PC-3 (cell line): ENCODE data around the gene DKKL1. TPM values are rescaled to one million over a fixed set of nuclear protein-coding genes. Genes with fewer than 3 reads are reported as not detected.

Experiments
- ATAC-seq: fragments of 200-7000 bp; cut with Tn5 transposase; 2 replicates; pipeline ENCODE4 v1.9.1; 2020; ENCODE audit warnings: mild to moderate bottlenecking, moderate library complexity
- BruUV-seq: library from RNA; stranded (reverse); fragments of 400-500 nt; replicated peaks from 2 replicates; lab custom pipeline; 2021; lab: Mats Ljungman, UMichigan
- CTCF ChIA-PET: fragments of 300-600 bp; sonication (Branson Sonifier 250); formaldehyde crosslinking; loops from one replicate; lab custom pipeline; 2022; ENCODE audit warnings: antibody characterized with exemption; lab: Charles Lee
- POLR2A ChIA-PET: fragments of 300-600 bp; sonication (Branson Sonifier 250); formaldehyde crosslinking; loops from one replicate; lab custom pipeline; 2022; ENCODE audit warnings: antibody characterized with exemption; ENCODE audit not compliant: unreplicated experiment; lab: Charles Lee
- DNase-seq: peaks from one replicate; pipeline ENCODE4 v3.0.0-alpha.2; 2015
- H2AFZ ChIP-seq: fragments of 300-600 bp; sonication (generic); 2 replicates; pipeline ENCODE4 v1.6.0; 2016; ENCODE audit warnings: antibody characterized with exemption, low read length
- H3F3A ChIP-seq: fragments of 300-600 bp; sonication (generic); one replicate; pipeline ENCODE4 v1.6.0; 2017; ENCODE audit warnings: antibody characterized with exemption, low read length, control low read depth, mild to moderate bottlenecking; ENCODE audit not compliant: unreplicated experiment
- H3K27ac ChIP-seq: fragments of 300-600 bp; sonication (generic); 2 replicates; pipeline ENCODE4 v1.5.1; 2016; ENCODE audit warnings: mild to moderate bottlenecking, low read length
- H3K27me3 ChIP-seq: fragments of 300-600 bp; sonication (generic); 2 replicates; pipeline ENCODE4 v1.6.1; 2016; ENCODE audit warnings: low read length, mixed read lengths
- H3K36me3 ChIP-seq: fragments of 300-600 bp; sonication (generic); 2 replicates; pipeline ENCODE4 v1.6.1; 2016; ENCODE audit warnings: low read depth, mixed run types, low read length, mixed read lengths
- H3K4me1 ChIP-seq: fragments of 300-600 bp; sonication (generic); 2 replicates; pipeline ENCODE4 v1.5.1; 2016; ENCODE audit warnings: low read length; ENCODE audit not compliant: insufficient read depth
- H3K4me2 ChIP-seq: fragments of 300-600 bp; sonication (generic); 2 replicates; pipeline ENCODE4 v1.6.0; 2016; ENCODE audit warnings: low read length
- H3K4me3 ChIP-seq: fragments of 300-600 bp; sonication (generic); 2 replicates; pipeline ENCODE4 v1.5.1; 2016; ENCODE audit warnings: mild to moderate bottlenecking, low read length, mixed read lengths
- H3K79me2 ChIP-seq: fragments of 300-600 bp; sonication (generic); 2 replicates; pipeline ENCODE4 v1.6.1; 2017; ENCODE audit warnings: low read length, mixed read lengths
- H3K9ac ChIP-seq: fragments of 300-600 bp; sonication (generic); 2 replicates; pipeline ENCODE4 v1.6.0; 2016; ENCODE audit warnings: mild to moderate bottlenecking, low read length
- H3K9me2 ChIP-seq: fragments of 300-600 bp; sonication (generic); replicated peaks from 2 replicates; pipeline ENCODE4 v1.6.1; 2016; ENCODE audit warnings: mixed run types, low read length, mixed read lengths
- H3K9me3 ChIP-seq: fragments of 300-600 bp; sonication (generic); 2 replicates; pipeline ENCODE4 v1.6.1; 2016; ENCODE audit warnings: low read length, mixed read lengths
- H4K20me1 ChIP-seq: fragments of 300-600 bp; sonication (generic); 2 replicates; pipeline ENCODE4 v1.6.1; 2016; ENCODE audit warnings: low read length, mixed read lengths
- CTCF ChIP-seq: fragments of 300-600 bp; sonication (generic); conservative IDR thresholded peaks from 2 replicates; pipeline ENCODE4 v1.5.1; 2017; ENCODE audit warnings: antibody characterized with exemption, low read depth, mild to moderate bottlenecking, low read length
- EZH2 ChIP-seq: fragments of 300-600 bp; sonication (generic); IDR thresholded peaks from one replicate; pipeline ENCODE4 v1.6.1; 2017; ENCODE audit warnings: antibody characterized with exemption, mild to moderate bottlenecking, low read length; ENCODE audit not compliant: unreplicated experiment
- EZH2phosphoT487 ChIP-seq: fragments of 300-600 bp; sonication (generic); IDR thresholded peaks from 2 replicates; pipeline ENCODE4 v1.6.1; 2018; ENCODE audit warnings: mild to moderate bottlenecking, antibody characterized with exemption, low read length, borderline replicate concordance
- intact Hi-C: fragments of 100-400 bp; cut with micrococcal nuclease; formaldehyde crosslinking; loops from 2 replicates; pipeline ENCODE4 v1.9.0; 2023
- total RNA-seq: library from RNA; depleted of rRNA; stranded (reverse); fragments of >200 nt; gene quantifications from 2 replicates; pipeline ENCODE4 v1.2.3, GENCODE V29; 2014

The DKKL1 gene
- total RNA-seq, 1 experiment from 2014 or later: 2.4 TPM

- POLR2A ChIA-PET: no interaction called here
- BruUV-seq: no TSS peak
Observed at GRCh38 chr19:49382639-49383038, 19.0 kb downstream of the DKKL1 start.

GRCh38 chr19:49383599-49383998, 19.9 kb downstream of the DKKL1 start:
- Histone ChIP-seq H3K4me1 (no peaks in the 10 kb centered on the region), H4K20me1 (no peaks in the 10 kb centered on the region), H3K4me2 (no peak overlapping the region), H3K27ac (no peak overlapping the region), H2AFZ (no peak overlapping the region), H3K36me3 (no peaks in the 10 kb centered on the region), H3K27me3 (no peaks in the 10 kb centered on the region), H3F3A (no peaks in the 10 kb centered on the region), H3K9me3 (peaks cover 7% of the 10 kb centered on the region), H3K9ac (no peak overlapping the region), H3K9me2 (no peaks in the 10 kb centered on the region), H3K79me2 (no peaks in the 10 kb centered on the region), H3K4me3 (no peak overlapping the region)
- ChIA-PET CTCF (no interaction called here), POLR2A (no interaction called here)
- TF ChIP-seq EZH2 (no peak), EZH2phosphoT487 (no peak)
- BruUV-seq: no TSS peak
- ATAC-seq (no peak), DNase-seq (no peak)
- intact Hi-C loops: no loop called here

More at GRCh38 chr19:49382639-49383038, 19.0 kb downstream of the DKKL1 start:
- CTCF ChIA-PET: no interaction called here
- Histone ChIP-seq H3K36me3 (no peaks in the 10 kb centered on the region), H4K20me1 (no peaks in the 10 kb centered on the region), H2AFZ (no peak overlapping the region), H3K27ac (no peak overlapping the region), H3K9me3 (peaks cover 7% of the 10 kb centered on the region), H3K9me2 (no peaks in the 10 kb centered on the region), H3K9ac (no peak overlapping the region), H3K27me3 (no peaks in the 10 kb centered on the region), H3K4me3 (no peak overlapping the region), H3F3A (no peaks in the 10 kb centered on the region), H3K4me1 (no peaks in the 10 kb centered on the region), H3K79me2 (no peaks in the 10 kb centered on the region), H3K4me2 (no peak overlapping the region)
- ATAC-seq: no peak
- no peak for TF ChIP-seq CTCF
- TF ChIP-seq EZH2phosphoT487: no peak
- no peak for TF ChIP-seq EZH2
- intact Hi-C loops: no loop called here
- no peak for DNase-seq

DNA sequence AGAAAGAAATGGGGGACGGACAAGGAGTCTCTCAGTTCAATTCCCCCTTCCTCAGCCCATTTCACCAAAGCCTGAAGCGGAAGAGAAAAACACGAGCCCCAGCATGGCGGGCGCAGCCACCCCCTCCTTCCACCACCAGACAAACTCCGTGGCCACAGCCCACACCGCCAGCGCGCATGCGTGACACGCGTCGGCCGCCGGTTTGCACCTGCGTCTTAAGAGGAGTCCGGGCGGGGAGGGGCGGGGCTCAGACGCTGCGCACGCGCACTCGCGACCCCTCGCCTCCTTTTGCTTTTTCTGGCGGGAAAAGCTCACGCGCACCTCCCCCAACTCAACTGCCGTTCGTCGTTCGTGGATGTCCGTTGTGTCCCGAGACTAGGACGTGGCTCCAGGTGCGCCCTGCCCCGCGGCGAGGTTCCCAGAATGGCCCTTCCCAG, 24.3 kb downstream of the DKKL1 start, which contains the start of gene KASH5:
KASH5 (plus strand) TSS at position 314 of the 437 bp plus-strand sequence. CDS start 2,635 bp downstream, outside the sequence.
- H2AFZ ChIP-seq: no peak within 1 kb of the TSS
- H3K36me3 ChIP-seq: no peaks in the 10 kb centered on the region
- H3K27me3 ChIP-seq: no peaks in the 10 kb centered on the region
- no peak within 1 kb of the TSS for H3K27ac ChIP-seq
- H3K79me2 ChIP-seq: no peaks in the 10 kb centered on the region
- peaks cover 2% of the 10 kb centered on the region; the same call in 1 of the 2 replicates for H3K9me3 ChIP-seq
- DNase-seq: peak; percentile 42
- H3K9me2 ChIP-seq: no peaks in the 10 kb centered on the region
- no peak within 1 kb of the TSS for H3K9ac ChIP-seq
- H3K4me3 ChIP-seq: no peak within 1 kb of the TSS
- ChIA-PET CTCF (no interaction called here), POLR2A (no interaction called here)
- 0 out of 2 replicates have a peak, but pooled peaks cover 3% of the 10 kb centered on the region for H3K4me1 ChIP-seq
- intact Hi-C loops: no loop called here
- BruUV-seq: no TSS peak
- no peak within 1 kb of the TSS for H3K4me2 ChIP-seq
- TF ChIP-seq EZH2phosphoT487 (no peak), EZH2 (no peak), CTCF (no peak)
- H3F3A ChIP-seq: no peaks in the 10 kb centered on the region
- H4K20me1 ChIP-seq: no peaks in the 10 kb centered on the region
- ATAC-seq: no peak
